DMS 273 treated with DMSO at 0.1 percent for 48 hours (cell line): ENCODE measurements around the gene ZYG11B.
"Not testable (repeated sequence)": the region's sequence is repeated elsewhere in the genome, so short reads cannot be mapped to it uniquely, and the experiment has no call there.

Source experiments
- DNase-seq: peaks from one replicate; lab custom pipeline; 2025; lab: John Stamatoyannopoulos, UW

Gene ZYG11B

GRCh38 chr1:52852854-52853253, 126.6 kb downstream of the ZYG11B start:
- no peak for DNase-seq

GRCh38 chr1:52855584-52855983, 129.3 kb downstream of the ZYG11B start:
- no peak for DNase-seq

GRCh38 chr1:52856026-52856425, 129.8 kb downstream of the ZYG11B start:
- DNase-seq: no peak

GRCh38 chr1:52857443-52857842, 131.2 kb downstream of the ZYG11B start:
- DNase-seq: no peak

GRCh38 chr1:52862666-52863458, 136.6 kb downstream of the ZYG11B start:
- DNase-seq: no peak

GRCh38 chr1:52867087-52867863, 141.0 kb downstream of the ZYG11B start:
- no peak for DNase-seq

GRCh38 chr1:52869727-52870126, 143.5 kb downstream of the ZYG11B start:
- DNase-seq: not testable (repeated sequence)

- no peak for DNase-seq
These were observed 150.6 kb downstream of the ZYG11B start for GRCh38 chr1:52876843-52877242.
